RWPE2 (cell line): Measurements from ENCODE around the gene RNF11.

Experiments
- ATAC-seq: fragments of 200-7000 bp; cut with Tn5 transposase; 3 replicates; pipeline ENCODE4 v1.9.1; 2021; ENCODE audit warnings: low read depth
- DNase-seq: peaks from one replicate; pipeline ENCODE4 v3.0.0-alpha.2; 2020; ENCODE audit warnings: low spot score
- H3K27ac ChIP-seq: fragments of 450-650 bp; 2 replicates; pipeline ENCODE4 v1.5.1; 2017; ENCODE audit warnings: mild to moderate bottlenecking; ENCODE audit not compliant: poor library complexity, severe bottlenecking
- H3K27me3 ChIP-seq: fragments of 250-450 bp; sonication (Bioruptor Pico); 2 replicates; pipeline ENCODE4 v1.5.1; 2021; ENCODE audit warnings: mild to moderate bottlenecking, moderate library complexity; ENCODE audit not compliant: insufficient read depth, poor library complexity, severe bottlenecking
- H3K36me3 ChIP-seq: fragments of 250-450 bp; sonication (Bioruptor Pico); 2 replicates; pipeline ENCODE4 v1.5.1; 2020; ENCODE audit warnings: low read depth, mild to moderate bottlenecking, moderate library complexity
- H3K4me1 ChIP-seq: fragments of 250-450 bp; sonication (Bioruptor Pico); 2 replicates; pipeline ENCODE4 v1.5.1; 2021; ENCODE audit warnings: mild to moderate bottlenecking, moderate library complexity; ENCODE audit not compliant: insufficient read depth, poor library complexity, severe bottlenecking
- H3K4me3 ChIP-seq: fragments of 250-450 bp; sonication (Bioruptor Pico); 2 replicates; pipeline ENCODE4 v1.5.1; 2021; ENCODE audit warnings: mild to moderate bottlenecking, moderate library complexity; ENCODE audit not compliant: severe bottlenecking
- H3K9me3 ChIP-seq: fragments of 250-450 bp; sonication (Bioruptor Pico); 2 replicates; pipeline ENCODE4 v1.5.1; 2021; ENCODE audit warnings: mild to moderate bottlenecking, moderate library complexity; ENCODE audit not compliant: severe bottlenecking
- TF ChIP-seq, protein P1 (sequence below): fragments of 450-650 bp; IDR thresholded peaks from one replicate; pipeline ENCODE4 v1.5.1; 2017; ENCODE audit warnings: mild to moderate bottlenecking, moderate library complexity; ENCODE audit not compliant: poor library complexity, severe bottlenecking

The RNF11 gene

GRCh38 chr1:51320967-51321923 is 85.2 kb downstream of the RNF11 start:
- H3K4me3 ChIP-seq, result no peak overlapping the region
- no peaks in the 10 kb centered on the region for H3K4me1 ChIP-seq
- ATAC-seq (no peak), DNase-seq (no peak)
- no peaks in the 10 kb centered on the region for H3K27me3 ChIP-seq
- TF ChIP-seq, protein P1, sequence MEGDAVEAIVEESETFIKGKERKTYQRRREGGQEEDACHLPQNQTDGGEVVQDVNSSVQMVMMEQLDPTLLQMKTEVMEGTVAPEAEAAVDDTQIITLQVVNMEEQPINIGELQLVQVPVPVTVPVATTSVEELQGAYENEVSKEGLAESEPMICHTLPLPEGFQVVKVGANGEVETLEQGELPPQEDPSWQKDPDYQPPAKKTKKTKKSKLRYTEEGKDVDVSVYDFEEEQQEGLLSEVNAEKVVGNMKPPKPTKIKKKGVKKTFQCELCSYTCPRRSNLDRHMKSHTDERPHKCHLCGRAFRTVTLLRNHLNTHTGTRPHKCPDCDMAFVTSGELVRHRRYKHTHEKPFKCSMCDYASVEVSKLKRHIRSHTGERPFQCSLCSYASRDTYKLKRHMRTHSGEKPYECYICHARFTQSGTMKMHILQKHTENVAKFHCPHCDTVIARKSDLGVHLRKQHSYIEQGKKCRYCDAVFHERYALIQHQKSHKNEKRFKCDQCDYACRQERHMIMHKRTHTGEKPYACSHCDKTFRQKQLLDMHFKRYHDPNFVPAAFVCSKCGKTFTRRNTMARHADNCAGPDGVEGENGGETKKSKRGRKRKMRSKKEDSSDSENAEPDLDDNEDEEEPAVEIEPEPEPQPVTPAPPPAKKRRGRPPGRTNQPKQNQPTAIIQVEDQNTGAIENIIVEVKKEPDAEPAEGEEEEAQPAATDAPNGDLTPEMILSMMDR, result no peak
- no peaks in the 10 kb centered on the region for H3K9me3 ChIP-seq
- H3K36me3 ChIP-seq, result no peaks in the 10 kb centered on the region
- no peak overlapping the region for H3K27ac ChIP-seq

DNA sequence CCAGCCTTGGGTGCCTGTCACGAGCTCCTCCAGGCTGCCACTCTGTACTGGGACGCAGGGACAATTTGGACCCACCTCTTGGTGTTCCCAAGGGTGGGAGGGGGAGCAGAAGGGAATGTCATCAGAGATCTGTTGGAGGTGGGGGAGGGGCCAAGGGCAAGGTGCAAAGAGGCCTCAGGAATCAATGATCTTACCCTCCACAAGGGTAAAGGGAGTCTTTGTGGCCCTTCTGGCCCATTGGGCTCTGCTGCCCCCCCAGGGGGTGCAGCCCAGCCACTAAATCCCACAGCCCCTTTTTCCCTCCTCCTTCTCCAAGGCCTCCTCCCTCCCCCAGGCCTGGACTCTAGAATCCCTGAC is 85.8 kb downstream of the RNF11 start:
- Histone ChIP-seq H3K4me1 (no peaks in the 10 kb centered on the region), H3K27ac (no peak overlapping the region), H3K4me3 (no peak overlapping the region), H3K9me3 (no peaks in the 10 kb centered on the region), H3K27me3 (no peaks in the 10 kb centered on the region), H3K36me3 (no peaks in the 10 kb centered on the region)
- TF ChIP-seq, protein P1, result no peak
- ATAC-seq, result no peak
- DNase-seq, result peak; percentile 36

DNA sequence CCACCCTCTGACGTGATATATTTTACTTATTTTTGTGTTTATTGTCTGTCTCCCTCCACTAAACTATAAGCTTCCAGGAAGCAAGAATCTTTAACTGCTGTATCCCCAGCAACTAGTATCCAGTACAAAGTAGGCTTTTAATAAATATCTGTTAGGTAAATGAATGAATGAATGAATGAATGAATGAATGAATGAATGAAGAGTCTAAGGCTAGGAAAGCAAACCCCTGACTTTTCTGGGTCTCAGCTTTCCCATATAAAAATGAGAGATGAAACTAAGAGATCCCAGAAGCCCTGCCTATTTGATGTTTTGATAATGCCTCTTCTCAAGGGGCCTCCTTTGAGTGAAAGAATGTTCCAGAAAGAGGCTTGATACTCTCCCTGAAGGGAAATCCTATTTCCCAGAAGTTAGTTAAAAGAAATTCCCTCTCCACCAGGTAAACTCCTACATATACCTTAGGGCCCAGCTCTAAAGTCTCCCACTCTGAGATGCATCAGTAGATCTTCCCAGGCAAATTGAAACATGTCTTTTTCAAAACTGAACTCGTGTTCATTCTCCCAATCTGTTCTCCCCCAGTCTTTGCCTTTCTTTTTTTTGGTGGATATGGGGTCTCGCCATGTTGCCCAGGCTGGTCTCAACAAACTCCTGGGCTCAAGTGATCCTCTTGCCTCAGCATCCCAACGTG is 86.5 kb downstream of the RNF11 start:
- Histone ChIP-seq H3K4me3 (no peak overlapping the region), H3K9me3 (no peaks in the 10 kb centered on the region), H3K27me3 (no peaks in the 10 kb centered on the region), H3K27ac (no peak overlapping the region), H3K4me1 (no peaks in the 10 kb centered on the region), H3K36me3 (no peaks in the 10 kb centered on the region)
- ATAC-seq, result no peak
- DNase-seq, result no peak
- TF ChIP-seq, protein P1, result no peak
